H9 (cell line): ENCODE results near the gene MAGI1. TPM values are rescaled to one million over a fixed set of nuclear protein-coding genes. Genes with fewer than 3 reads are reported as not detected.

ENCODE experiments used
- DNase-seq: peaks from one replicate; pipeline ENCODE4 v3.0.0-alpha.2; 2017
- H2AFZ ChIP-seq: one replicate; pipeline ENCODE4 v1.6.1; 2013; ENCODE audit warnings: mild to moderate bottlenecking, low read length, control low read depth, moderate library complexity
- H2AK5ac ChIP-seq: 2 replicates; pipeline ENCODE4 v1.6.1; 2013; ENCODE audit warnings: low read length, control low read depth, mixed read lengths; ENCODE audit not compliant: insufficient read length
- H2BK120ac ChIP-seq: one replicate; pipeline ENCODE4 v1.6.1; 2013; ENCODE audit warnings: low read depth, mild to moderate bottlenecking, low read length, control low read depth, inconsistent platforms; ENCODE audit not compliant: poor library complexity, severe bottlenecking
- H2BK12ac ChIP-seq: 2 replicates; pipeline ENCODE4 v1.6.1; 2013; ENCODE audit warnings: low read length, control low read depth, mixed read lengths, low read depth; ENCODE audit not compliant: insufficient read length
- H2BK15ac ChIP-seq: 2 replicates; pipeline ENCODE4 v1.6.1; 2013; ENCODE audit warnings: low read depth, low read length, control low read depth
- H2BK20ac ChIP-seq: one replicate; pipeline ENCODE4 v1.6.1; 2013; ENCODE audit warnings: low read depth, mild to moderate bottlenecking, low read length, control low read depth, inconsistent platforms; ENCODE audit not compliant: poor library complexity, severe bottlenecking
- H2BK5ac ChIP-seq: 2 replicates; pipeline ENCODE4 v1.6.1; 2013; ENCODE audit warnings: low read length, control low read depth, mixed read lengths; ENCODE audit not compliant: insufficient read length
- H3K14ac ChIP-seq: 2 replicates; pipeline ENCODE4 v1.6.1; 2013; ENCODE audit warnings: low read length, control low read depth; ENCODE audit not compliant: insufficient read depth
- H3K18ac ChIP-seq: 2 replicates; pipeline ENCODE4 v1.6.1; 2013; ENCODE audit warnings: low read depth, mild to moderate bottlenecking, mixed read lengths, low read length, control low read depth; ENCODE audit not compliant: insufficient read length
- H3K23ac ChIP-seq: 2 replicates; pipeline ENCODE4 v1.6.1; 2013; ENCODE audit warnings: low read length, control low read depth, mixed read lengths, low read depth; ENCODE audit not compliant: insufficient read length
- H3K23me2 ChIP-seq: 2 replicates; pipeline ENCODE4 v1.6.1; 2013; ENCODE audit warnings: low read depth, mild to moderate bottlenecking, mixed read lengths, low read length, control low read depth; ENCODE audit not compliant: insufficient read length, poor library complexity, severe bottlenecking
- H3K27ac ChIP-seq: 2 replicates; pipeline ENCODE4 v1.5.1; 2013; ENCODE audit warnings: low read length, control low read depth, mixed read lengths, low read depth; ENCODE audit not compliant: insufficient read length
- H3K27me3 ChIP-seq: 2 replicates; pipeline ENCODE4 v1.6.1; 2013; ENCODE audit warnings: low read length, control low read depth, inconsistent platforms; ENCODE audit not compliant: insufficient read depth
- H3K4ac ChIP-seq: 2 replicates; pipeline ENCODE4 v1.6.1; 2013; ENCODE audit warnings: low read depth, mild to moderate bottlenecking, control low read depth, inconsistent platforms, low read length, moderate library complexity
- H3K4me1 ChIP-seq: 2 replicates; pipeline ENCODE4 v1.6.1; 2013; ENCODE audit warnings: low read length, control low read depth, inconsistent platforms; ENCODE audit not compliant: insufficient read depth
- H3K4me2 ChIP-seq: 2 replicates; pipeline ENCODE4 v1.6.1; 2013; ENCODE audit warnings: low read length, control low read depth, mixed read lengths; ENCODE audit not compliant: insufficient read length, insufficient read depth
- H3K56ac ChIP-seq: 2 replicates; pipeline ENCODE4 v1.6.1; 2013; ENCODE audit warnings: low read depth, mild to moderate bottlenecking, mixed read lengths, low read length, control low read depth; ENCODE audit not compliant: insufficient read length
- H3K79me1 ChIP-seq: 2 replicates; pipeline ENCODE4 v1.6.1; 2013; ENCODE audit warnings: low read depth, mild to moderate bottlenecking, moderate library complexity, low read length, control low read depth, inconsistent platforms; ENCODE audit not compliant: insufficient read depth, poor library complexity, severe bottlenecking
- H3K79me2 ChIP-seq: 2 replicates; pipeline ENCODE4 v1.6.1; 2013; ENCODE audit warnings: low read length, control low read depth, inconsistent platforms; ENCODE audit not compliant: insufficient read depth
- H3K9ac ChIP-seq: 2 replicates; pipeline ENCODE4 v1.6.1; 2013; ENCODE audit warnings: low read length, control low read depth, mixed read lengths; ENCODE audit not compliant: insufficient read length; ENCODE audit errors: extremely low read depth
- H3K9me3 ChIP-seq: one replicate; pipeline ENCODE4 v1.6.1; 2013; ENCODE audit warnings: low read depth, low read length, inconsistent platforms; ENCODE audit not compliant: control insufficient read depth
- H3T11ph ChIP-seq: one replicate; pipeline ENCODE4 v1.6.1; 2013; ENCODE audit warnings: mild to moderate bottlenecking, low read length, control low read depth, inconsistent platforms
- H4K20me1 ChIP-seq: one replicate; pipeline ENCODE4 v1.6.1; 2013; ENCODE audit not compliant: control insufficient read depth, insufficient read length, insufficient read depth
- H4K5ac ChIP-seq: 2 replicates; pipeline ENCODE4 v1.6.1; 2013; ENCODE audit warnings: low read depth, mild to moderate bottlenecking, mixed read lengths, low read length, control low read depth; ENCODE audit not compliant: insufficient read length
- H4K8ac ChIP-seq: replicated peaks from 2 replicates; pipeline ENCODE4 v1.6.1; 2013; ENCODE audit warnings: low read length, control low read depth, mixed read lengths, low read depth; ENCODE audit not compliant: insufficient read length
- H4K91ac ChIP-seq: 2 replicates; pipeline ENCODE4 v1.6.1; 2013; ENCODE audit warnings: low read depth, mild to moderate bottlenecking, moderate library complexity, mixed read lengths, low read length, control low read depth; ENCODE audit not compliant: insufficient read length
- H3K27ac Mint-ChIP-seq, 3 experiments: 2 replicates in 2 of 3; 3 replicates in 1 of 3; pipeline ENCODE4 v1.8.0; 2020 to 2021; ENCODE audit warnings: mixed read lengths in 3 of 3, mild to moderate bottlenecking in 1 of 3, moderate library complexity in 1 of 3
- H3K27me3 Mint-ChIP-seq: 2 replicates; pipeline ENCODE4 v1.8.0; 2021; ENCODE audit warnings: low read depth, mild to moderate bottlenecking, moderate library complexity, mixed read lengths
- H3K36me3 Mint-ChIP-seq, 3 experiments: 2 replicates in 2 of 3; 3 replicates in 1 of 3; pipeline ENCODE4 v1.8.0; 2020 to 2021; ENCODE audit warnings: low read depth in 3 of 3, mixed read lengths in 3 of 3; ENCODE audit not compliant: insufficient read depth in 1 of 3
- H3K4me1 Mint-ChIP-seq, 2 experiments: 2 replicates each; pipeline ENCODE4 v1.8.0; 2020; ENCODE audit warnings: mixed read lengths in 2 of 2
- H3K4me3 Mint-ChIP-seq, 2 experiments: 2 replicates in 1 of 2; 3 replicates in 1 of 2; pipeline ENCODE4 v1.8.0; 2020 to 2021; ENCODE audit warnings: mild to moderate bottlenecking in 2 of 2, mixed read lengths in 2 of 2, moderate library complexity in 1 of 2
- H3K9me3 Mint-ChIP-seq, 2 experiments: 2 replicates in 1 of 2; 3 replicates in 1 of 2; pipeline ENCODE4 v1.8.0; 2020; ENCODE audit warnings: mild to moderate bottlenecking in 2 of 2, mixed read lengths in 2 of 2, moderate library complexity in 1 of 2
- total RNA-seq: library from RNA; stranded (reverse); gene quantifications from 2 replicates; pipeline ENCODE4 v1.2.1, GENCODE V29; 2021
- TF ChIP-seq, protein P1 (sequence below): fragments of 200-600 bp; sonication (generic); conservative IDR thresholded peaks from 3 replicates; pipeline ENCODE4 v1.8.0; 2021; ENCODE audit warnings: antibody characterized with exemption, mild to moderate bottlenecking

Gene MAGI1
- total RNA-seq, 1 experiment from 2014 or later, result 65.7 TPM

DNA sequence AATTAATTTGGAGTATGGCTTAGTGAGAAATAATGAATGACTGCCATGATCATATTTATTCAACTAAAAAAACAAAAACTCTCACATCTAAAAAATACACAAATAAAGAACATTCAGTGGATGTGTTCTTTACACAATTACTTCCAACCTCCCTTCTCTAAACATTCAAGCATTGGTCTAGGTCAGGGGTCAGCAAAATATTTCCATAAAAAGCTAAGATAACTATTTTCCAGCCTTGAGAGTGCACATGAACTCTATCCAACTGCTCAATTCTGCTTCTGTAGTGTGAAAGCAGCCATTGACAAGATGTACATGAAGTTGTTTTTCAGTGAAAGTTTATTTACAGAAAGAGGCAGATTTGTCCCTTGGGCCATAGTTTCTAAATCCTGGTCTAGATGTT lies 406.3 kb downstream of the MAGI1 start:
- Mint-ChIP-seq H3K9me3 (no peaks in the 10 kb centered on the region), H3K27me3 (no peaks in the 10 kb centered on the region), H3K27ac (no peak overlapping the region), H3K4me3 (no peak overlapping the region), H3K36me3 (no peaks in the 10 kb centered on the region), H3K4me1 (peaks cover 22 to 28% of the 10 kb centered on the region in 2 experiments)
- Histone ChIP-seq H4K91ac (no peak overlapping the region), H3K79me2 (no peaks in the 10 kb centered on the region), H3K27ac (no peak overlapping the region), H4K5ac (no peak overlapping the region), H3K18ac (no peak overlapping the region), H3K27me3 (no peaks in the 10 kb centered on the region), H3K4me2 (no peak overlapping the region), H3K23me2 (no peaks in the 10 kb centered on the region), H2AFZ (no peak overlapping the region), H3K4me1 (peaks cover 3% of the 10 kb centered on the region; the same call in 1 of the 2 replicates), H3K4ac (no peak overlapping the region), H2BK20ac (no peak overlapping the region), H3K23ac (no peak overlapping the region), H2BK15ac (no peak overlapping the region), H4K8ac (no peak overlapping the region), H2BK12ac (no peak overlapping the region), H2BK5ac (no peak overlapping the region), H2AK5ac (no peak overlapping the region), H2BK120ac (no peak overlapping the region), H3K79me1 (no peaks in the 10 kb centered on the region), H3K56ac (no peak overlapping the region), H3K9ac (no peak overlapping the region), H3K14ac (no peak overlapping the region), H3T11ph (no peak overlapping the region), H4K20me1 (no peaks in the 10 kb centered on the region), H3K9me3 (no peaks in the 10 kb centered on the region)
- TF ChIP-seq, protein P1, sequence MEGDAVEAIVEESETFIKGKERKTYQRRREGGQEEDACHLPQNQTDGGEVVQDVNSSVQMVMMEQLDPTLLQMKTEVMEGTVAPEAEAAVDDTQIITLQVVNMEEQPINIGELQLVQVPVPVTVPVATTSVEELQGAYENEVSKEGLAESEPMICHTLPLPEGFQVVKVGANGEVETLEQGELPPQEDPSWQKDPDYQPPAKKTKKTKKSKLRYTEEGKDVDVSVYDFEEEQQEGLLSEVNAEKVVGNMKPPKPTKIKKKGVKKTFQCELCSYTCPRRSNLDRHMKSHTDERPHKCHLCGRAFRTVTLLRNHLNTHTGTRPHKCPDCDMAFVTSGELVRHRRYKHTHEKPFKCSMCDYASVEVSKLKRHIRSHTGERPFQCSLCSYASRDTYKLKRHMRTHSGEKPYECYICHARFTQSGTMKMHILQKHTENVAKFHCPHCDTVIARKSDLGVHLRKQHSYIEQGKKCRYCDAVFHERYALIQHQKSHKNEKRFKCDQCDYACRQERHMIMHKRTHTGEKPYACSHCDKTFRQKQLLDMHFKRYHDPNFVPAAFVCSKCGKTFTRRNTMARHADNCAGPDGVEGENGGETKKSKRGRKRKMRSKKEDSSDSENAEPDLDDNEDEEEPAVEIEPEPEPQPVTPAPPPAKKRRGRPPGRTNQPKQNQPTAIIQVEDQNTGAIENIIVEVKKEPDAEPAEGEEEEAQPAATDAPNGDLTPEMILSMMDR, result no peak
- DNase-seq, result no peak
